Chondrocyte (in vitro differentiated cells): ENCODE measurements around the gene TMEM131L. TPM values are rescaled to one million over a fixed set of nuclear protein-coding genes. Genes with fewer than 3 reads are reported as not detected.
A peak's percentile ranks its signal among the peaks of the same experiment; 100 is the strongest.

Experiments used
- DNase-seq: peaks from one replicate; pipeline ENCODE4 v3.0.0; 2021; ENCODE audit warnings: mixed read lengths, low spot score
- H3K27ac Mint-ChIP-seq: one replicate; pipeline ENCODE4 v1.8.0; 2021; ENCODE audit warnings: mild to moderate bottlenecking, moderate library complexity, mixed read lengths; ENCODE audit not compliant: unreplicated experiment
- H3K27me3 Mint-ChIP-seq: 2 replicates; pipeline ENCODE4 v1.8.0; 2021; ENCODE audit warnings: low read depth, mixed read lengths
- H3K36me3 Mint-ChIP-seq: 2 replicates; pipeline ENCODE4 v1.8.0; 2021; ENCODE audit warnings: low read depth, mixed read lengths
- H3K4me1 Mint-ChIP-seq: 2 replicates; pipeline ENCODE4 v1.8.0; 2021; ENCODE audit warnings: low read depth, mild to moderate bottlenecking, mixed read lengths
- H3K4me3 Mint-ChIP-seq: one replicate; pipeline ENCODE4 v1.8.0; 2021; ENCODE audit warnings: mild to moderate bottlenecking, moderate library complexity, mixed read lengths; ENCODE audit not compliant: unreplicated experiment
- H3K9me3 Mint-ChIP-seq: 2 replicates; pipeline ENCODE4 v1.8.0; 2021; ENCODE audit warnings: low read depth, mixed read lengths
- total RNA-seq: library from RNA; stranded (reverse); gene quantifications from 3 replicates; pipeline ENCODE4 v1.2.1, GENCODE V29; 2021
- TF ChIP-seq, protein P1 (sequence below): fragments of 200-600 bp; sonication (generic); IDR thresholded peaks from 2 replicates; pipeline ENCODE4 v1.5.0; 2021; ENCODE audit warnings: antibody characterized with exemption, mild to moderate bottlenecking, moderate library complexity

The TMEM131L gene
- total RNA-seq, 1 donor from 2014 or later = 8.4 TPM

DNA sequence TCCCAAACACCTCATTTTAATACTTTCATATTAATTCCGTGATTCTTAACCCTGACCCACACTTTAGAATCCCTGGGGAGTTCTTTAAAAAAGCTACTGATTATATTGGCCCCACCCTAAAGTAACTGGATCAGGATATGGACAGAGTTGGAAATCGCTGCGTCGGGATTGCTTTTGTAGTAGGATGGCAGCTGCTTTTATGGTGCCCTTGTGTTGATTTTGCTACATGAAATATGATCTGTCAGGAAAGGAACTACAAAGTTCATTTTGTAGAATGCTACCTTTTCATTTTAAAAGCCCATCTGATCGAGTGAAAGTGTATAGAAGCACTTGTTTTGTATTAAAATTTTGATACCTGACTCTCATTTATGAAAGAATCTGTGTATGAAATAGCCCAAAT, 43.6 kb downstream of the TMEM131L start:
- no peak for DNase-seq
- no peak overlapping the region for H3K27ac Mint-ChIP-seq
- TF ChIP-seq, protein P1, sequence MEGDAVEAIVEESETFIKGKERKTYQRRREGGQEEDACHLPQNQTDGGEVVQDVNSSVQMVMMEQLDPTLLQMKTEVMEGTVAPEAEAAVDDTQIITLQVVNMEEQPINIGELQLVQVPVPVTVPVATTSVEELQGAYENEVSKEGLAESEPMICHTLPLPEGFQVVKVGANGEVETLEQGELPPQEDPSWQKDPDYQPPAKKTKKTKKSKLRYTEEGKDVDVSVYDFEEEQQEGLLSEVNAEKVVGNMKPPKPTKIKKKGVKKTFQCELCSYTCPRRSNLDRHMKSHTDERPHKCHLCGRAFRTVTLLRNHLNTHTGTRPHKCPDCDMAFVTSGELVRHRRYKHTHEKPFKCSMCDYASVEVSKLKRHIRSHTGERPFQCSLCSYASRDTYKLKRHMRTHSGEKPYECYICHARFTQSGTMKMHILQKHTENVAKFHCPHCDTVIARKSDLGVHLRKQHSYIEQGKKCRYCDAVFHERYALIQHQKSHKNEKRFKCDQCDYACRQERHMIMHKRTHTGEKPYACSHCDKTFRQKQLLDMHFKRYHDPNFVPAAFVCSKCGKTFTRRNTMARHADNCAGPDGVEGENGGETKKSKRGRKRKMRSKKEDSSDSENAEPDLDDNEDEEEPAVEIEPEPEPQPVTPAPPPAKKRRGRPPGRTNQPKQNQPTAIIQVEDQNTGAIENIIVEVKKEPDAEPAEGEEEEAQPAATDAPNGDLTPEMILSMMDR = no peak
- no peaks in the 10 kb centered on the region for H3K27me3 Mint-ChIP-seq
- H3K9me3 Mint-ChIP-seq = no peaks in the 10 kb centered on the region
- peaks cover 3% of the 10 kb centered on the region for H3K36me3 Mint-ChIP-seq
- H3K4me3 Mint-ChIP-seq = no peak overlapping the region
- H3K4me1 Mint-ChIP-seq = peaks cover 32% of the 10 kb centered on the region

DNA sequence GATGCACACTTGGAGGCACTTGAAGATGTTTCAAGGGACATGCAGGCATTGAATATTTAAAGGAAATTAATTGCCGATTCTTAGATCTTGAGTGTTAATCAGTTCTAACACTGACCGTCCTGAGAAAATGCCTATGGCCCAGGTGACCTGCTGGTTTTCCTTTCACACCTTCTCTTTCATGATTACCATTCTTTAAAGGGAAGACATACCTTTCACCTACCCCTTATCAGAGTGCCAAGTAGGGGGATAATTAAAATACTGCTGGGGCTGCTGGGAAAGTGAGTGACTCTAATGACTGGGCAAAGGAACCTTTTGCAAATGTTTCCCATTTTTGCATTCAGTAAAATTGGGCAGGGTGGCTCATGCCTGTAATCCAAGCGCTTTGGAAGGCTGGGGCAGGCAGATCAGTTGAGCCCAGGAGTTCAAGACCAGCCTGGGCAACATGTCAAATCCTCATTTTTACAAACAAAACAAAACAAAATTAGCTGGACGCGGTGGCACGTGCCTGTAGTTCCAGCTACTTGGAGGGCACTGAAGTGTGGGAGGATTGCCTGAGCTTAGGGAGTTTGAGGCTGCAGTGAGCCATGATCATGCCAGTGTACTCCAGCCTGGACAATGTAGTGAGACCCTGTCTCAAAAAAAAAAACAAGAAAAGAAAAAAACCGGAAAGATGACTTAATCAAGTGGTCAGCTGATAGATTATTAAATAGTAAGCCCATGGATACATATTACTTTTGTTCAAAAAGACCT, 44.3 kb downstream of the TMEM131L start:
- H3K36me3 Mint-ChIP-seq = peaks cover 3% of the 10 kb centered on the region
- H3K4me1 Mint-ChIP-seq = peaks cover 37% of the 10 kb centered on the region

DNA sequence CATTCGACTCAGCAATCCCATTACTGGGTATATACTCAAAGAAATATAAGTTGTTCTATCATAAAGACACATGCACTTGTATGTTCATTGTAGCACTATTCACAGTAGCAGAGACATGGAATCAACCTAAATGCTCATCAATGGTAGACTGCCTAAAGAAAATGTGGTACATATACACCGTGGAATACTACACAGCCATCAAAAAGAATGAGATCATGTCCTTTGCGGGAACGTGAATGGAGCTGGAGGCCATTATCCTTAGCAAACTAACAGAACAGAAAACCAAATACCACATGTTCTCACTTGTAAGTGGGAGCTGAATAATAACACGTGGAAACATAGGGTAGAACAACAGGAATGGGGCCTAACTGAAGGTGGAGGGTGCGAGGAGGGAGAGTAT, 44.9 kb downstream of the TMEM131L start:
- Mint-ChIP-seq H3K27ac (no peak overlapping the region), H3K9me3 (no peaks in the 10 kb centered on the region), H3K4me1 (peaks cover 37% of the 10 kb centered on the region), H3K4me3 (no peak overlapping the region), H3K36me3 (peaks cover 3% of the 10 kb centered on the region), H3K27me3 (no peaks in the 10 kb centered on the region)
- TF ChIP-seq, protein P1 = no peak
- DNase-seq = no peak

More for the DNA sequence above, 44.3 kb downstream of the TMEM131L start:
- no peak for DNase-seq
- no peak overlapping the region for H3K27ac Mint-ChIP-seq
- no peaks in the 10 kb centered on the region for H3K27me3 Mint-ChIP-seq
- no peaks in the 10 kb centered on the region for H3K9me3 Mint-ChIP-seq
- H3K4me3 Mint-ChIP-seq = no peak overlapping the region
- TF ChIP-seq, protein P1 = no peak

DNA sequence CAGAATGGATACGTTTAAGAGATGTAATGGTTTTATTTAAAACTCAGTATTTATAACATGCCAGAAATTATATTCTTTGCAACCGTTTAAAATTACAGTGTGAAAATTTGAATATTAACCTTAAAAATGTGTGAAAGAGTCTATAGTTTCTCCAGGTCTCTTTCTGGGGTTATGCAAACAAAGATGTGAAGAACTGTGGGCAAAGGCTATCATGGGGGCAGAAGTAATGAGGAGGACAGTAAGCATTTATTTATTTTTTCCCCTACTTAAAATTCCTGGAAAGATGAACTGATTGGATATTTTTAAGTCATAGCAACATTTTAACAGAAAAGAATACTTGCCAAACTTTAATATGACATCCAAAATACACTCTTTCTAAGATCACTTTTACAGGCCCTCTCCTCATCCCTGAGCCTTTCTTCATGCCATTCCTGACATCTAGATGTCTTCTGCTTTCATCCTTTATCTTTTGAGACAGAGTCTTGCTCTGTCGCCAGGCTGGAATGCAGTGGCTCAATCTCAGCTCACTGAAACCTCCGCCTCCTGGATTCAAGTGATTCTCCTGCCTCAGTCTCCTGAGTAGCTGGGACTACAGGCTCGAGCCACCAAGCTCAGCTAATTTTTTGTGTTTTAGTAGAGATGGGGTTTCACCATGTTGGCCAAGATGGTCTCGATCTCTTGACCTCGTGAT, 46.1 kb downstream of the TMEM131L start:
- DNase-seq = no peak
- Mint-ChIP-seq H3K9me3 (no peaks in the 10 kb centered on the region), H3K27me3 (no peaks in the 10 kb centered on the region), H3K4me1 (peaks cover 40% of the 10 kb centered on the region), H3K36me3 (peaks cover 3% of the 10 kb centered on the region), H3K4me3 (no peak overlapping the region), H3K27ac (no peak overlapping the region)
- TF ChIP-seq, protein P1 = no peak

DNA sequence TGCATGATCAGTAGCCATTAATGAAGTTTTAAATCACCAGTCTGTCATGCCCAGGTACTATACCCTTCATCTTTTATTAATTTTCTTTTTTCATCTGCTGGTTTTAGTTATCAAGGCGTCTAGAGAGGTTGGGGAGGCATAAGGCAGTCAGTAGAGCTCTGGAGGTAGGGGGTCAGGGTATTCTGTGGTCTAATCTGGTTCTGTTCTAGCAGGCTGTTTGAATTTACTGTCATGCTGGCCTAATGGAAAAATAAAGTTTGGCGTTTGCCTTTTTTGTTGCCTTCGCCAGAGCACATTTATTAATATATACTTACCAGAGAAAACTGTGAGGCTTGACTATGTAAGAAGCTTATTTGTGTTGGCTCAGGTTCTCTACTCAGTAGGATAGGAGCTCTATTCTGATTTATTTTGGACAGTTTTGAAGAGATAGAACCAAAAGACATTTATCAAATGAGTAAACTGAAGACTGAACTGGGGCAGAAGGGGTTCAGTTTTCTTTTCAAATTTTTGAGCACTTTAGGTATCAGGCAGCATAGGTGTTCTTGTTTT, 46.9 kb downstream of the TMEM131L start:
- DNase-seq = no peak
- TF ChIP-seq, protein P1 = no peak
- Mint-ChIP-seq H3K9me3 (no peaks in the 10 kb centered on the region), H3K36me3 (peaks cover under 1% of the 10 kb centered on the region), H3K27ac (peak overlapping the region; percentile 73), H3K27me3 (no peaks in the 10 kb centered on the region), H3K4me3 (no peak overlapping the region), H3K4me1 (peaks cover 47% of the 10 kb centered on the region)
